ENCODE measurements around the gene FAM174C.
"Not testable (repeated sequence)": the region's sequence is repeated elsewhere in the genome, so short reads cannot be mapped to it uniquely, and the experiment has no call there.

The FAM174C gene

DNA sequence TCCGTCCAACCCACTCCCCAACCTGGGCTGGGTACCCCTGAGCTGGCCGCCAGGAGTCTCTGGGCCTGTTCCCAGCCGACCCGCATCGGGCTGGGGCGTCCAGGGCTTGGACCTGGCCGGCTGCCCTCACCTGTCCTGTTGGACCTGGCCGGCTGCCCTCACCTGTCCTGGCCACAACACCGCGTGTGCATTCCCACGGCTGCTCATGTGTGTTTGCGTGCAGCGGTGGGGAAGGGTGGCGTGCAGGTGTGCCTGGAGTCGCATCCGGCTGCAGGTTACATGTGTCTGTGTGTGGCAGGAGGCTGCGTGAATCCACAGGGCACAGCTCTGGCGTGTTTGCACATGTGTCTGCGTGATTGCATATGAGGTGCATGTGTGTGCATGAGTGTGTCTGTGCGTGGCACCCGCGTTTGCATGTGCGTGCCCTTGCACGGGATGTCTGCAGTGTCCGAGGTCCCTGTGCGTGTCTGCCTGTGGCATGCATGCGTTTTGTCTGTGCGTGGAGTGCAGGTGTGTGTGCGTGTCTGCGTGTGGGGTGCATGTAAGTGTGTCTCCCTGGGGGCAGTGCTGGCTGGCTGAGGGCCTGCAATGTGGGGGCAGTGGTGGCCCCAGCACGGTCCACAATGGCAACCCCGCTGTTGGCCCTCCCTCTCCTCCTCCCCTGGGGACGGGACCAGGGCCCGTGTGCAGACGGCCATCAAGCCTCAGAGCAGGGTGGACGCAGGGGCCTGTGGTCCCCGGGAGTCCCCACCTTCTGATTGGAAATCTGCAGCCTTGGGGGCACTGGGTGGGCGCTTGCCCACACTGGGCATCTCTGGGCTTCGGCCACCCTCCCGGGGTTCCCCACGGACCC is 13.7 kb downstream of the FAM174C start:
- DNase-seq = no peak

- no peak for DNase-seq
These were observed 14.3 kb downstream of the FAM174C start for GRCh38 chr19:1289686-1290025.

GRCh38 chr19:1290196-1290702 is 14.9 kb downstream of the FAM174C start:
- DNase-seq = no peak

DNA sequence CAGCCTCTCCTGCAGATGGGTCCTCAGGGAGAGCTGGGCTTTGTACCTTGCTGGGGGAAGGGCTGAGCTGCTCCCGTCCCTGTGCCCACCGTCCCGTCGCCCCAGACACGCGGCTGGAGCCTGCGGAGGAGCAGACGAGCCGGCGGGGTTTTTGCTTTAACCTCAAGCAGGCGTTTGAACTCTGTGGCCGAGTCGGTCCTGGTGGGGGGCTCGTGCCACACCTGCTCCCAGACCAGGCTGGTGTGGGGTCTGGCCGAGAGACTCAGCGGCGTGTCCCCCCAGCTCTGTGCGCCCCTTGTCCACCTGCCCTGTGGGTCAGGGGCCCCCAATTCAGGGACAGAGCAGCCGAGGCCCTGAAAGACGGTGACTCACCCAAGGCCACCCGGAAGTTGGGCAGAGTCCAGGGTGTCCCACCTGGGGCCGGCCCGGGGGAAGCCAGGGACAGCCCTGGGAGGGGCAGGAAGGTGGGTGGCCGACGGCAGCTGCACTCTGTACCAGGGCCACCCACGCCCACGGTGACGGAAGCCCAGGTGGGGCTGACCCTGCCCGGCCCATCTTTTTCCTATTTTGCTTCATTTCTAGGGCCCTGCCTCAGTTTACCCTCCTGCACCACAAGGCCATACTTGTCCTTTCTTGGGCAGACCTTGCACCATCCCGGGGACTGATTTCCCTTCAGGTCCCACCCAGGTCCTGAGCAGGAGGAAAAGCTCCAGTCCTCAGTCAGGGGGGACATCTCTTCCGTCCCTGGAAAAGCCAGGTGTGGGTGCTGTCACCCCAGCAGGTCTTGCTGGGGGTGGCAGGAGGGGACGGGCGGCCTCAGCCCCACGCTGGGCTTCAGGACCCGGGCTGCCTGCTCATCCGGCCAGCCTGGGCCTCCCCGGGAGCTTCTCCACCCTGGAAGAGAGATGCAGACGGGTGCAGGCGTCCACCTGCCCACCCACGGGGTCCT is 15.6 kb downstream of the FAM174C start:
- DNase-seq = no peak

- no peak for DNase-seq
These were observed 16.6 kb downstream of the FAM174C start for GRCh38 chr19:1291761-1292418.

- DNase-seq = no peak
These were observed 17.3 kb downstream of the FAM174C start for GRCh38 chr19:1292419-1293151.

DNA sequence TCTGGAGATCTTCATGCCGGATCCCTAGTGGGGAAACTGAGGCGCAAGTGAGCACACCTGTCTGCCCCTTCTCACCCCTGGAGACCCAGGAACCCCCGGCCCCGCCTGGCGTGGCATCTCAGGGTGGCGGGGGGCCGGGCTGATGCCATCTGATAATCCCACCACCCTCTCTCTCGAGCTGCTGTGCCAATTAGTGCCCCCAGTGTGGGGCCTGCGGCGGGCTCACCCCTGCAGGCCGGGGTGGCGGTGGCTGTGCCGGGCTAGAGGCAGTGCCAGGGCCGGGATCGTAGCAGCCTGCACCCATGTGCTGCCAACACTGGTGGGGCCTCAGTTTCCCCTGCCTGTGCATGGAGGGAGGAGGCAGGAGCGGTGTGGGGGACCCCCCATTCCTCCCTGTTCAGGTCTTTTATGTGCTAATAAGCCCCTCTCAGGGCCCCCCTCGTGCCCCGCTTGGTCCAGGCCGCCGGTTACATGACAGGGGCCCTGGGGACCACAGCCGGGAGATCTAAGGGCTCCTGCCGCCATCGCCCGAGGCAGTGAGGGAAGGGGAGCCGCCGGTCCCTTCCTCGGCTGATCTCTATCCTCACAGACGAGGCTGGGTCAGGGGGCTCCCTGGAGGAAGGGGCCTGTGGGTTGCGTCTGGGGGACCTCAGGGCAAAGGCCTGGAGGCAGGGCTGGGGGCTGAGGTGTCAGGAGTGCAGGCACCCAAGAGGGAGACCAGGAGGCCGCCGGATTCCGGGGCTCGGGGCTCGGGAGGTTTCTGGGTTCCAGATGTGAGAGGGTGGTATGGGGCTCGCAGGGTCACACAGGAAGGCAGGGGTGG is 18.7 kb downstream of the FAM174C start:
- DNase-seq = no peak

DNA sequence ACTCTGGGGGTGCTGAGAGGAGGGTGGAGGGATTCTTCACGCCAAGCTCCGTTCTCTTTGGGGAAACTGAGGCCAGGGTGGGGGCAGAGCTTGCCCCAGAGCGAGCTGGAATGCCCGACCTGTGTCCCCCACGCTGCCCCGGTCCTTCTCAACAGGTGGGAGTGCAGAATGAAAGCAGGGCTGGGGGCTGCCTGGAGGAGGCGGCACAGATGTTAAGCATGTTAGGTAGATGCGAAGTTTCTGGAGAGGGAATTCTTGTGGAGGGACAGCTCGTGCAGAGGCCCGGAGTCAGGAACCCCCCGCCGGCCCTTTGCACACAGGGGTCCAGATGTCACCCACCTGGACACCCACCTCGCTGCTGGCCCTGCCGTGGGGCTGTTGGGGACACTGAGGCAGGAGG is 19.4 kb downstream of the FAM174C start:
- no peak for DNase-seq

GRCh38 chr19:1295169-1296012 is 20.1 kb downstream of the FAM174C start:
- DNase-seq = no peak

DNA sequence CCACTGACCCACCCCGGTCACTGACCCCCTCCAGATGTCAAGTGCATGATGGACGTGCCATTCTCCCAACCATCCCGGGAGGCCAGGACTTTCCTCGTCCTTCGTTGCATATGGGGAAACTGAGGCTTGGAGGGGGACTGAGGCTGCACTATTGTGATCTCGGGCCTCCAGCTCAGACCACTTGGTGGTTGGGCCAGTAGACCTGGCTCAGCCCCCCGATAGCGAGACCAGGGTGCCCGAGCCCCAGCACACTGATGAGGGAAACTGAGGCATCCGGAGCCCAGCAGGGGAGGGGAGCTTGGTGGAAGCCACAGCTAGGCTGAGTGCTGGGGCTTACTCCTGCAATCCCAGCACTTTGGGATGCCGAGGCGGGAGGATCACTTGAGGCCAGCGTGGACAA is 20.7 kb downstream of the FAM174C start:
- DNase-seq = no peak

DNA sequence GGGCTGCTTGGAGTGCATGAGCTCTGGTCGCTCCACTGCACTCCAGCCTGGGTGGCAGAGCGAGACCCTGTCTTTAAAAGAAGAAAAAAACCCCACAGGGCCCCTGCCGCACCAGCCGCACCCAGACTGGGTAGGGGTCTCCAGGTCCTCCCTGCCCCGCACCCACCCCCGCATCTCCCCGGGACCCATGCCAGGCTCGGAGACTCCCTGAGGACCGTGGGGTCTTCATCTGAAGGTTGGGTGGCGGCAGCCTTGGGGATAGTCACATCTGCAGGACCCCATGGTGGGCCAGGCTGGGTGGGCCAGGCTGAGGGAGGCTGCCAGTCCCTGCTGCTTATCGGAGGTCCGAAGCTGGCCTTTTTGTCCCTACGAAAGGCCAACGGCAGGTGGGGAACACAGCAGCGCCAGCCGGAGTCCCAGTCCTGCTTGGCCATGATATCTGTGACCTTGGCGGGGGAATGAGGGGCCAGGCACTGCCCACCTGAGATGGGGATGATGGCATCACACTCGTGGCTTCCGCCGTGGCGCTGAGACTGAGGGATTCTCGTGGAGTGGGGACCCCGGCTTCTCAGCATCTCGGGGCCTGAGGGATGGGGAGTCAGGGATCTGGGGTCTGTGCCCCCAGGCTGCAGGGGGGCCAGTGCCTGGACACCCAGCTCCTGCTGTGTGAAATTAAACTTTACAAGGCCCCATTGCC is 21.4 kb downstream of the FAM174C start:
- DNase-seq = no peak

DNA sequence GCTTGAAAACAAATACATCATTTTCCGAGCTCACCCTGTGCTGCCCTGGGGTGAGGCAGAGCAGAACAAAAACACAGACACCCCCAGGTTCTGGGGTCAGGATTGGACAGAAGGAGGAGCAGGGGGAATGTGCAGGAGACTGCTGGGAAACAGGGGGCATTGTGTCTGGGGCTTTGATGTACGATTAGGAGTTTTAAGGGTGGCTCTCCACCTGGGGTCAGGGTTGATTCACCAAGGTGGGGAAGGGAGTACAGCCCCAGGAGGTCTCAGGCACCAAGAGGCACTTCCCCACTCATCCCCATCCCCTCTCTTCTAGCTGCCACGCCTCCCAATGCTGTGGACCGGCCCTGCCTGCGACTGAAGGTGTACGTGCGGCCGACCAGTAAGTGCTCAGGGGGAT is 22.9 kb downstream of the FAM174C start:
- no peak for DNase-seq

DNA sequence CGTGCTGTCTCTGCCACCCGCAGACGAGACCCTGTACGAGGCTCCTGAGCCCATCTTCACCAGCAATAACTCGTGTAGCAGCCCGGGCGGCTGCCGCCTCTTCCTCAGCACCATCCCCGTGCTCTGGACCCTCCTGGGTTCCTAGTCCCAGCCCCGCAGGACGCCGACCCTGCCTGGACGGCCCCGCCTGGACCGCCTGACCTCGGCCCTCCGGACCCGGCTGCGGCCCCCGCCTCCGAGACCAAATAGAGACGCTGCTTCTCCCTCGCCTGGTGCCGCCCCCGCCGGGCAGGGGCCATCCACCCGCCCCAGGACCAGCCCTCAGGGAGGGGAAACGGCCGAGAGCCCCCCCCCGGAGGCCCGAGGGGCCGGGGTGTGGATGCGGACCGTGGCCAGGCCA is 24.5 kb downstream of the FAM174C start:
- no peak for DNase-seq

GRCh38 chr19:1300744-1301490 is 25.6 kb downstream of the FAM174C start:
- DNase-seq = no peak

- no peak for DNase-seq
These were observed 27.4 kb downstream of the FAM174C start for GRCh38 chr19:1302533-1303239.

- no peak for DNase-seq
These were observed 29.0 kb downstream of the FAM174C start for GRCh38 chr19:1304197-1304924.

DNA sequence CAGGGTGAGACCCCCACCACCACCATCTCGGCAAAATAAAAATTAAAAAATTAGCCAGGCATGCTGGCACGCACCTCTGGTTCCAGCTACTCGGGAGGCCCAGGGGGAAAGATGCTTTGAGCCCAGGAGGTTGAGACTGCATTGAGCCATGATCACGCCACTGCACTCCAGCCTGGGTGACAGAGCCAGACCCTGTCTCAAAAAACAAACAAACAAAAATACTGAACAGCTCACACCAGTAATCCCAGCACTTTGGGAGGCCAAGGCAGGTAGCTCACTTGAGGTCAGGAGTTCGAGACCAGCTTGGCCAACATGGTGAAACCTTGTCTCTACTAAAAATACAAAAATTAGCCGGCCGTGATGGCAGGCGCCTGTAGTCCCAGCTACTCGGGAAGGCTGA is 30.0 kb downstream of the FAM174C start:
- DNase-seq = not testable (repeated sequence)

DNA sequence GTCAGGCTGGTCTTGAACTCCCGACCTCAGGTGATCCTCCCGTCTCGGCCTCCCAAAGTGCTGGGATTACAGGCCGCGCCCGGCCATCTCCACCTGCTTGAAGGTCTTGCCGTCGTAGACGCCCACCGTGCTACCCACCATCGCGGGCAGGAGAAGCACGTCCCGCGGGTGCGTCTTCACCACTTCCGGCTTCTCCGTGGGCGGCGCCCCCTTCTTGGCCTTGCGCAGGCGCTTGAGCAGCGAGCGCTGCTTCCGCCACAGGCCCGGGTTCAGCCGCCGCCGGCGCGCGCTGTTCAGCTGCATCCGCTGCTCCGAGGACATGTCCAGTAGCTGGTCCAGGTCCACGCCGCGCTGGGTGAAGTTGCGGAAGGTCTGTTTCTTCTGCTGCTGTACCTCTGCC is 32.0 kb downstream of the FAM174C start:
- DNase-seq = peak; percentile 12
